GM06990 (cell line): ENCODE data around the gene HAO1.

ENCODE experiments used
- DNase-seq: peaks from one replicate; pipeline ENCODE4 v3.0.0-alpha.2; 2011; ENCODE audit not compliant: insufficient read length; ENCODE audit errors: extremely low read depth
- H3K27me3 ChIP-seq: replicated peaks from 2 replicates; pipeline ENCODE4 v1.6.0; 2011; ENCODE audit warnings: low read length; ENCODE audit not compliant: control insufficient read depth, insufficient read depth
- H3K36me3 ChIP-seq: 2 replicates; pipeline ENCODE4 v1.5.1; 2011; ENCODE audit warnings: low read length; ENCODE audit not compliant: control insufficient read depth, insufficient read depth
- H3K4me3 ChIP-seq: replicated peaks from 2 replicates; pipeline ENCODE4 v1.5.1; 2011; ENCODE audit warnings: low read depth, mild to moderate bottlenecking, control low read depth, low read length
- CTCF ChIP-seq: IDR thresholded peaks from 2 replicates; pipeline ENCODE4 v1.5.1; 2011; ENCODE audit warnings: low read length, control low read depth, mild to moderate bottlenecking, inconsistent platforms; ENCODE audit not compliant: insufficient read depth, poor library complexity, severe bottlenecking

The HAO1 gene

GRCh38 chr20:7940341-7940740, at the start of gene HAO1:
TSS of gene HAO1 (minus strand) at chr20:7940458. CDS start at chr20:7940422, 36 bp downstream.
- Histone ChIP-seq H3K36me3 (no peaks in the 10 kb centered on the region), H3K27me3 (no peaks in the 10 kb centered on the region), H3K4me3 (no peak within 1 kb of the TSS)
- DNase-seq = no peak
- no peak for TF ChIP-seq CTCF

- DNase-seq = no peak
- Histone ChIP-seq H3K36me3 (no peaks in the 10 kb centered on the region), H3K4me3 (no peak overlapping the region), H3K27me3 (no peaks in the 10 kb centered on the region)
- no peak for TF ChIP-seq CTCF
Observed at GRCh38 chr20:7989379-7989778, 49.1 kb upstream of the HAO1 start.

GRCh38 chr20:7985916-7986315, 45.7 kb upstream of the HAO1 start:
- no peak overlapping the region for H3K4me3 ChIP-seq
- no peaks in the 10 kb centered on the region for H3K27me3 ChIP-seq
- no peak for DNase-seq
- TF ChIP-seq CTCF = no peak
- H3K36me3 ChIP-seq = no peaks in the 10 kb centered on the region

GRCh38 chr20:7984192-7984591, 43.9 kb upstream of the HAO1 start:
- no peak overlapping the region for H3K4me3 ChIP-seq
- H3K36me3 ChIP-seq = no peaks in the 10 kb centered on the region
- TF ChIP-seq CTCF = no peak
- no peaks in the 10 kb centered on the region for H3K27me3 ChIP-seq
- no peak for DNase-seq

DNA sequence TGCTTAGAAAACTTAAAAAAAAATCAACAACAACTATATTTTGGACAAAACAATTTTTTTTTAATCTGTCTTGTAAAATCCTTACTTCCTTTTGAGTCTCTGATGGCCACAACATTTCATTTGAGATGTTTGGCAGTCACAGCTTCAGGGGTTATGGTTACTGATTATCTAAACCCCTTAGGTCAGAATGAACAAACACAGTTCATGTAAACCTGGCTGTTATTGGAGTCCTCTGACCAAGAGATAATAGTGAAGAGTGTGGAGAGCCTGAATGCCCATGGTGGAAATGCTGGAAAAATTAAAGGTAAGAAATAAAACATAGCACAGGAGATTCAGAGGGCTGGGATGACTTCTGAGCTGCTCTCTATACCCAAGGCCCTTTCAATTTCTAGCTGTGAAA, 41.1 kb upstream of the HAO1 start:
- no peaks in the 10 kb centered on the region for H3K27me3 ChIP-seq
- H3K36me3 ChIP-seq = no peaks in the 10 kb centered on the region
- H3K4me3 ChIP-seq = no peak overlapping the region
- TF ChIP-seq CTCF = no peak
- no peak for DNase-seq

- Histone ChIP-seq H3K27me3 (no peaks in the 10 kb centered on the region), H3K4me3 (no peak overlapping the region), H3K36me3 (no peaks in the 10 kb centered on the region)
- TF ChIP-seq CTCF = peak; percentile 54
- DNase-seq = no peak
Observed at GRCh38 chr20:7980332-7981046, 40.2 kb upstream of the HAO1 start.
